HepG2 (cell line): ENCODE measurements around the gene CMTM2. TPM values are rescaled to one million over a fixed set of nuclear protein-coding genes. Genes with fewer than 3 reads are reported as not detected.

Source experiments
- ATAC-seq: fragments of 200-7000 bp; cut with Tn5 transposase; 3 replicates; pipeline ENCODE4 v1.9.1; 2020; ENCODE audit warnings: mild to moderate bottlenecking, moderate library complexity
- BruUV-seq: library from RNA; stranded (reverse); fragments of 400-500 nt; replicated peaks from 2 replicates; lab custom pipeline; 2021; lab: Mats Ljungman, UMichigan
- CTCF ChIA-PET: fragments of 300-600 bp; formaldehyde crosslinking; extraction: SDS; loops from one replicate; lab custom pipeline; 2021; ENCODE audit warnings: low total read pairs, inconsistent platforms, low intra/inter-chr PET ratio; lab: Yijun Ruan, JAX
- POLR2A ChIA-PET: fragments of 350-600 bp; sonication (Branson Sonifier 250); formaldehyde crosslinking; loops from one replicate; lab custom pipeline; 2020; ENCODE audit warnings: antibody characterized with exemption, inconsistent platforms; lab: Yijun Ruan, JAX
- DNase-seq: peaks from one replicate; pipeline ENCODE4 v3.0.0-alpha.2; 2015; ENCODE audit warnings: low spot score
- FAIRE-seq: peaks from 3 replicates; lab custom pipeline; 2011; peaks lifted over from hg19 to GRCh38; lab: Jason Lieb, UNC
- H2AFZ ChIP-seq: one replicate; pipeline ENCODE4 v1.6.1; 2011; ENCODE audit warnings: low read length, inconsistent platforms
- H3K27ac ChIP-seq: fragments of 300-600 bp; 3 replicates; pipeline ENCODE4 v1.8.0; 2011; ENCODE audit warnings: mixed run types, mild to moderate bottlenecking, mixed read lengths, low read length, inconsistent platforms; ENCODE audit not compliant: insufficient read depth; ENCODE audit errors: extremely low read length
- H3K27me3 ChIP-seq, 2 experiments: fragments of 200-600 bp in 1 of 2; 2 replicates in 1 of 2; 3 replicates in 1 of 2; pipeline versions ENCODE4 v1.6.0 to v1.8.0; 2011; ENCODE audit warnings: low read length in 2 of 2, mild to moderate bottlenecking in 2 of 2, moderate library complexity in 2 of 2, inconsistent platforms in 1 of 2; ENCODE audit not compliant: insufficient read depth in 2 of 2, control insufficient read depth in 1 of 2
- H3K36me3 ChIP-seq, 2 experiments: fragments of 200-600 bp in 1 of 2; replicated peaks in 1 of 2; 2 replicates in 1 of 2; 3 replicates in 1 of 2; pipeline versions ENCODE4 v1.5.1 to v1.8.0; 2011; ENCODE audit warnings: low read length in 2 of 2, inconsistent platforms in 1 of 2; ENCODE audit not compliant: insufficient read depth in 2 of 2, control insufficient read depth in 1 of 2
- H3K4me1 ChIP-seq: 2 replicates; pipeline ENCODE4 v1.5.1; 2012; ENCODE audit warnings: low read length, inconsistent platforms; ENCODE audit not compliant: insufficient read depth
- H3K4me2 ChIP-seq: 2 replicates; pipeline ENCODE4 v1.6.0; 2011; ENCODE audit warnings: low read depth, low read length, inconsistent platforms
- H3K4me3 ChIP-seq, 3 experiments: fragments of 200-600 bp in 1 of 3; sonication (generic), shearing (Covaris generic) in 1 of 3; replicated peaks in 1 of 3; 2 replicates each; pipeline ENCODE4 v1.5.1; 2011 to 2016; ENCODE audit warnings: low read length in 3 of 3, inconsistent platforms in 2 of 3, low read depth in 2 of 3, mild to moderate bottlenecking in 2 of 3, control low read depth in 1 of 3, mixed read lengths in 1 of 3; ENCODE audit not compliant: insufficient read depth in 1 of 3
- H3K79me2 ChIP-seq: one replicate; pipeline ENCODE4 v1.6.1; 2011; ENCODE audit warnings: low read length, inconsistent platforms; ENCODE audit not compliant: insufficient read depth
- H3K9ac ChIP-seq: 2 replicates; pipeline ENCODE4 v1.6.0; 2011; ENCODE audit warnings: mild to moderate bottlenecking, low read depth, low read length, inconsistent platforms; ENCODE audit not compliant: insufficient read depth
- H3K9me3 ChIP-seq: 2 replicates; pipeline ENCODE4 v1.5.1; 2012; ENCODE audit warnings: mild to moderate bottlenecking, low read length
- H4K20me1 ChIP-seq: 2 replicates; pipeline ENCODE4 v1.6.0; 2011; ENCODE audit warnings: inconsistent platforms, mild to moderate bottlenecking, low read length, moderate library complexity; ENCODE audit not compliant: insufficient read depth
- FOXK1 ChIP-seq: sonication (generic); formaldehyde crosslinking; IDR thresholded peaks from 2 replicates; pipeline ENCODE4 v1.4.0; 2020; ENCODE audit warnings: low read depth, missing genetic modification reagents, borderline replicate concordance
- GLMP ChIP-seq: sonication (generic); formaldehyde crosslinking; IDR thresholded peaks from 2 replicates; pipeline ENCODE4 v1.9.0; 2021; ENCODE audit warnings: missing genetic modification reagents, mild to moderate bottlenecking, borderline replicate concordance
- LBX2 ChIP-seq: sonication (generic); formaldehyde crosslinking; IDR thresholded peaks from 2 replicates; pipeline ENCODE4 v1.5.0; 2020; ENCODE audit warnings: missing genetic modification reagents, mild to moderate bottlenecking, borderline replicate concordance
- NFE2L2 ChIP-seq: fragments of 150-350 bp; IDR thresholded peaks from 2 replicates; pipeline ENCODE4 v1.6.1; 2014; ENCODE audit warnings: low read length
- NR3C1 ChIP-seq: sonication (generic); formaldehyde crosslinking; IDR thresholded peaks from 2 replicates; pipeline ENCODE4 v1.4.0; 2020; ENCODE audit warnings: missing genetic modification reagents
- ZFP82 ChIP-seq: sonication (generic); formaldehyde crosslinking; IDR thresholded peaks from 2 replicates; pipeline ENCODE4 v1.5.1; 2020; ENCODE audit warnings: mild to moderate bottlenecking, missing genetic modification reagents, borderline replicate concordance
- ZNF503 ChIP-seq: sonication (generic); formaldehyde crosslinking; IDR thresholded peaks from 2 replicates; pipeline ENCODE4 v1.4.0; 2020; ENCODE audit warnings: missing genetic modification reagents
- ZNF605 ChIP-seq: sonication (generic); formaldehyde crosslinking; IDR thresholded peaks from 2 replicates; pipeline ENCODE4 v1.8.0; 2022; ENCODE audit warnings: mild to moderate bottlenecking, missing genetic modification reagents
- ZNF674 ChIP-seq: sonication (generic); formaldehyde crosslinking; IDR thresholded peaks from 2 replicates; pipeline ENCODE4 v1.5.0; 2020; ENCODE audit warnings: low read depth, mild to moderate bottlenecking, missing genetic modification reagents
- ZNF777 ChIP-seq: sonication (generic); formaldehyde crosslinking; IDR thresholded peaks from 2 replicates; pipeline ENCODE4 v1.4.0; 2020; ENCODE audit warnings: missing genetic modification reagents
- ZSCAN29 ChIP-seq: sonication (generic); formaldehyde crosslinking; conservative IDR thresholded peaks from 2 replicates; pipeline ENCODE4 v1.4.0; 2020; ENCODE audit warnings: mild to moderate bottlenecking, missing genetic modification reagents
- WGBS: methylation state at CpG from one replicate; pipeline ENCODE4 v1.1.6; 2017; ENCODE audit warnings: low lambda C conversion rate; 5-methylcytosine and 5-hydroxymethylcytosine counted together
- in situ Hi-C: cut with HindIII; loops from 2 replicates; pipeline ENCODE4 v1.10.0; 2017; ENCODE audit warnings: low pct_unique_long_range_greater_than_20kb; ENCODE audit not compliant: extremely low pct_ligation_motif_present
- intact Hi-C: fragments of 100-400 bp; cut with micrococcal nuclease; formaldehyde crosslinking; loops from one replicate; pipeline ENCODE4 v1.10.0; 2022; ENCODE audit not compliant: unreplicated experiment
- polyA plus RNA-seq, 8 experiments: library from polyadenylated mRNA; depleted of rRNA in 3 of 8; stranded (reverse) in 7 of 8; unstranded in 1 of 8; fragments of >200 nt; fragmentation: Illumina TruSeq in 4 of 8; extraction: Trizol in 4 of 8; gene quantifications; 2 replicates each; pipeline versions ENCODE4 v1.2.1 to v1.2.3, GENCODE V29; 2011 to 2016; ENCODE audit warnings: low read depth in 4 of 8, missing spikeins in 1 of 8, mixed read lengths in 1 of 8; ENCODE audit not compliant: insufficient read depth in 1 of 8
- total RNA-seq, 5 experiments: library from RNA; depleted of rRNA; stranded (reverse); fragments of >200 nt; fragmentation: Illumina TruSeq; extraction: Trizol; gene quantifications; 2 replicates each; pipeline ENCODE4 v1.2.3, GENCODE V29; 2016; ENCODE audit warnings: low read depth in 1 of 5
- TF ChIP-seq, protein P1 (sequence below): sonication (generic); formaldehyde crosslinking; IDR thresholded peaks from 2 replicates; pipeline ENCODE4 v1.4.0; 2020; ENCODE audit warnings: missing genetic modification reagents
- TF ChIP-seq, protein P2 (sequence below): sonication (generic); formaldehyde crosslinking; IDR thresholded peaks from 2 replicates; pipeline ENCODE4 v1.8.1; 2023; ENCODE audit warnings: mild to moderate bottlenecking, missing genetic modification reagents, borderline replicate concordance

CMTM2 gene
- total and polyA plus RNA-seq, 2 of the 13 experiments (the other 11 are each of a cell fraction or from before 2014, with no cell fraction given) = not detected

DNA sequence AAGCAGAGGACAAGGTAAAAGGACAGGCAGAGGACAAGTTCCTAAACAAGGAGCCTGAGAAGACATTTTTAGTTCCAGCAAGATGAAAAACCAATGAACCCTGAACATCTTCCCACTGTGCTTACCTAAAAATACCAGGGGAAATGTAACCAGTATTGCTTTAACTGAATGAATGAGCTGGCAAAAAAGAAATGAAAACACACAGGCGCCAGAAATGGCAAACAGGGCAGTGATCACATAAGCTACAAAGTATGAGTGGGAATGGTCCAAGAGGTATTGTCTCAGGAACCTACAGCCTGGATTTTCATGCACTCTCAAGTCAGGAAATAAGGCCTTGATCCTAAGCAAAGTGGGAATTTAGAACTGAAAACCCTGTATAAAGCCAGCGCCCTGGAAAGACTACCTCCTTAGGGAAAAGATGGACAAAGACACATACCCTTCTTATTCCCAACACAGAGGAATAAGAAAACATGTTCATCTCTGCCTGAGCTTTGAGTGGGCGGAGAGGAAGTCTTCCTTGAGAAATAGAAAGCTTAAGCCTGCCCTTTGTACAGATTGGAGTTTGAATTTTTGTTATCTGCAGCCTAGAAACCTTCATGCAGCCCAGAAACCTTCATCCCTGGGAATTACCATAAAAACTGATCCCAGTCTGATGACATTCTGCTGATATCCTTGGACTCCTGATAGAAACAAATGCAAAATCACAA lies 2.1 kb downstream of the CMTM2 start:
- H3K9ac ChIP-seq = no peak overlapping the region
- ATAC-seq (no peak), DNase-seq (no peak), FAIRE-seq (no peak)
- no peak overlapping the region for H3K4me3 ChIP-seq
- BruUV-seq = no TSS peak
- peaks cover 1 to 23% of the 10 kb centered on the region in 2 experiments; a peak in 1 of 5 replicates for H3K27me3 ChIP-seq
- no peak overlapping the region for H2AFZ ChIP-seq
- no peaks in the 10 kb centered on the region for H3K36me3 ChIP-seq
- H3K27ac ChIP-seq = no peak overlapping the region
- no peak for TF ChIP-seq ZSCAN29 (CRISPR knock-in tag)
- TF ChIP-seq NR3C1 (CRISPR knock-in tag) = no peak
- TF ChIP-seq ZNF777 (CRISPR knock-in tag) = no peak
- TF ChIP-seq, protein P1, sequence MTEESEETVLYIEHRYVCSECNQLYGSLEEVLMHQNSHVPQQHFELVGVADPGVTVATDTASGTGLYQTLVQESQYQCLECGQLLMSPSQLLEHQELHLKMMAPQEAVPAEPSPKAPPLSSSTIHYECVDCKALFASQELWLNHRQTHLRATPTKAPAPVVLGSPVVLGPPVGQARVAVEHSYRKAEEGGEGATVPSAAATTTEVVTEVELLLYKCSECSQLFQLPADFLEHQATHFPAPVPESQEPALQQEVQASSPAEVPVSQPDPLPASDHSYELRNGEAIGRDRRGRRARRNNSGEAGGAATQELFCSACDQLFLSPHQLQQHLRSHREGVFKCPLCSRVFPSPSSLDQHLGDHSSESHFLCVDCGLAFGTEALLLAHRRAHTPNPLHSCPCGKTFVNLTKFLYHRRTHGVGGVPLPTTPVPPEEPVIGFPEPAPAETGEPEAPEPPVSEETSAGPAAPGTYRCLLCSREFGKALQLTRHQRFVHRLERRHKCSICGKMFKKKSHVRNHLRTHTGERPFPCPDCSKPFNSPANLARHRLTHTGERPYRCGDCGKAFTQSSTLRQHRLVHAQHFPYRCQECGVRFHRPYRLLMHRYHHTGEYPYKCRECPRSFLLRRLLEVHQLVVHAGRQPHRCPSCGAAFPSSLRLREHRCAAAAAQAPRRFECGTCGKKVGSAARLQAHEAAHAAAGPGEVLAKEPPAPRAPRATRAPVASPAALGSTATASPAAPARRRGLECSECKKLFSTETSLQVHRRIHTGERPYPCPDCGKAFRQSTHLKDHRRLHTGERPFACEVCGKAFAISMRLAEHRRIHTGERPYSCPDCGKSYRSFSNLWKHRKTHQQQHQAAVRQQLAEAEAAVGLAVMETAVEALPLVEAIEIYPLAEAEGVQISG (CRISPR knock-in tag) = no peak
- TF ChIP-seq NFE2L2 = no peak
- no peak for TF ChIP-seq ZNF503 (CRISPR knock-in tag)
- TF ChIP-seq, protein P2, sequence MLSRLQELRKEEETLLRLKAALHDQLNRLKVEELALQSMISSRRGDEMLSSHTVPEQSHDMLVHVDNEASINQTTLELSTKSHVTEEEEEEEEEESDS (CRISPR knock-in tag) = no peak
- TF ChIP-seq ZNF605 (CRISPR knock-in tag) = no peak
- no peak for TF ChIP-seq GLMP (CRISPR knock-in tag)
- TF ChIP-seq LBX2 (CRISPR knock-in tag) = no peak
- no peak for TF ChIP-seq ZNF674 (CRISPR knock-in tag)
- no peak for TF ChIP-seq FOXK1
- no peak for TF ChIP-seq ZFP82 (CRISPR knock-in tag)
- H3K4me1 ChIP-seq = peaks cover 6% of the 10 kb centered on the region; the same call in 1 of the 2 replicates
- no peak overlapping the region for H3K4me2 ChIP-seq
- no peaks in the 10 kb centered on the region for H4K20me1 ChIP-seq
- ChIA-PET CTCF (no interaction called here), POLR2A (no interaction called here)
- no peaks in the 10 kb centered on the region for H3K79me2 ChIP-seq
- in situ Hi-C loops = no loop called here
- WGBS = 45% methylated on average over 3 of the region's 3 CpGs
- intact Hi-C loops = no loop called here
- no peaks in the 10 kb centered on the region for H3K9me3 ChIP-seq
